HG03066 (cell line): Measurements from ENCODE around the gene SLC35G6.

Experiments
- ATAC-seq: cut with Tn5 transposase; IDR thresholded peaks from one replicate; pipeline ENCODE4 v1.9.1; 2021; ENCODE audit warnings: low read depth; ENCODE audit not compliant: unreplicated experiment

SLC35G6 gene

GRCh38 chr17:7499161-7499560, 17.9 kb downstream of the SLC35G6 start:
- no peak for ATAC-seq

GRCh38 chr17:7501729-7502128, 20.5 kb downstream of the SLC35G6 start:
- ATAC-seq: no peak

- no peak for ATAC-seq
Observed at GRCh38 chr17:7502171-7502847, 21.1 kb downstream of the SLC35G6 start.

GRCh38 chr17:7502987-7503386, 21.7 kb downstream of the SLC35G6 start:
- no peak for ATAC-seq

GRCh38 chr17:7503521-7503920, 22.3 kb downstream of the SLC35G6 start:
- ATAC-seq: no peak

- ATAC-seq: no peak
Observed at GRCh38 chr17:7508145-7508544, 26.9 kb downstream of the SLC35G6 start.

- no peak for ATAC-seq
Observed at GRCh38 chr17:7508846-7509245, 27.6 kb downstream of the SLC35G6 start.

- ATAC-seq: no peak
Observed at GRCh38 chr17:7509937-7510336, 28.7 kb downstream of the SLC35G6 start.

GRCh38 chr17:7511108-7511507, 29.9 kb downstream of the SLC35G6 start:
- ATAC-seq: no peak

- no peak for ATAC-seq
Observed at GRCh38 chr17:7512105-7512504, 30.9 kb downstream of the SLC35G6 start.

GRCh38 chr17:7512824-7513540, 31.7 kb downstream of the SLC35G6 start:
- no peak for ATAC-seq

- ATAC-seq: no peak
Observed at GRCh38 chr17:7513850-7514419, 32.7 kb downstream of the SLC35G6 start.

GRCh38 chr17:7515911-7516610, 34.8 kb downstream of the SLC35G6 start:
- no peak for ATAC-seq

- no peak for ATAC-seq
Observed at GRCh38 chr17:7523033-7523432, 41.8 kb downstream of the SLC35G6 start.

GRCh38 chr17:7528842-7529241, 47.6 kb downstream of the SLC35G6 start:
- no peak for ATAC-seq

GRCh38 chr17:7530023-7530900, 49.0 kb downstream of the SLC35G6 start:
- ATAC-seq: no peak
